HG03521 (cell line): ENCODE measurements around the gene TSEN34.
"Not testable (repeated sequence)": the region's sequence is repeated elsewhere in the genome, so short reads cannot be mapped to it uniquely, and the experiment has no call there.

ENCODE experiments used
- ATAC-seq: cut with Tn5 transposase; IDR thresholded peaks from one replicate; pipeline ENCODE4 v1.9.1; 2021; ENCODE audit warnings: mild to moderate bottlenecking, moderate library complexity; ENCODE audit not compliant: unreplicated experiment

TSEN34 gene

DNA sequence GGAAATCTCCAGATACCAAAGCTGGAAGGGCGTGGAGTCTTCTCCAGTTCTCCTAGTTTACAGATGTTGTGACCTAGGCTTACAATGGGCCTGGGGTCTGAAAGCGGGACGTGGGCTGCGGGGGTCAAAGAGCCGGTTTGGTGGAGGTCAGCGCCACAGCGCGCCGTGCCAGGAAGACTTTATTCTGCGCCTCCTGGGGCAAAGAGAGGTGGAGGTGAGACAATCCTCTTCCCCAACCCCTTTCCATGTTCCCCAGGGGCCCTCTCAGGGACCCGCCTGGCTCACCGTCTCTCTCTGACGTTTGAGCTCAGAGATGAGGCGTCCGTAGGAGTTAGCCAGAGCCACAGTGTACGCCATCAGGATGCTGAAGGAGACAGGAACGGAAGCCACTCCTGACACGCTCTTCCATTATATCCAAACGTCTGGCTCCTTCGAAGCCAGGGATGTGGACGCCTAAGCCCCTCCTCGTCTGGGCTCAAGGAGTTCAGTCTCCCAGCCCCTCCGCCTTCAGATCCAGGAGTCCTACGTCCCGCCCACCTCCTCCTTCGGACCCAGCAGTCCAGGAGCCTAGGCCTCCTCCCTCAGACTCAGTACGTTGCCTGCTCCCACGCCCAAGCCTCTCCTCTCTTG lies 30.8 kb upstream of the TSEN34 start:
- no peak for ATAC-seq

DNA sequence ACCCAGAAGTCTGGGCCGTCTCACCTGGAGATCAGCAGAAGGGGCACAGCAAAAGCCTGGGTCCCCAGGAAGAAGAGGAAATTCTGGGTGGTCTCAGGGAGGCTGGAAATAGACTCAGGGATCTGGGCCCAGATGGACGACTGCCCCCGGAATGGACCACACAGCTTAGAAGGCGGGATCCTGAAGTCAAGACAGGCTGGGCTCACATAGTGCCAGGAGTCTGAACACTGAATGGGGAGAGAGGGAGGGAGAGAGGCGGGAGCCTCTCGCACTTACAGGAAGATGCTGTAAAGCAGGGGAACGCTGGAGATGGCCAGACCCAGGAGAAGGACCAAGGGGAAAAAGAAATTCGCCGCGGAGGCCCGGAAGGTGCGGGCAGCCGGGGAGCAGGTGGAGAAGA lies 30.3 kb upstream of the TSEN34 start:
- no peak for ATAC-seq

DNA sequence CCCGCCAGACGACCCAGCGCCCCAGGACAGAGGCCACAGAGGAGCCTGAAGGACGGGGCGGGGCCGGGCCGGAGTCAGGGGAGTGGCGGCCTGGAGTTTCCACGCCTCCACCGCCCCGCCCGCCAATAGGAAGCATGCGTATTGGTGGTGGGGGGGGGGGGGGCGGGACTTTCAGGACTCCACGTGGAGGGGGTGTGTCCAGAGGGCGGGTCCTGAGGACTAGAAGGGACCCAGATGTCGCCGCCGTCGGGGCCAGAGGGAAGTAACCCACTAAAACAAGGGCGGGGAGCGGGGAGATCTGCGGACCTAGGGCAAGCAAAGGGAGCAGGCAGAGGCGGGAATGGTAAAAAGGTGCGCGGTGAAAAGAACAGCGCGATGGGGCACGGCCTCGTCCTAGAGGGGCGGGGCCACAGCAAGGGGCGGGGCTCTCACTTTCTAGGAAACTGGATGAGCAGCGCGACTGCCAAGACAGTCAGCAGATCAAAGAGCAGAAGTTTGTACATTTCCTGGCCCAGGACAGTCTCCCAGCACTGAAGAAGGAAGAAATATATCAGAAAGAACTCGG lies 28.8 kb upstream of the TSEN34 start:
- ATAC-seq, result no peak

DNA sequence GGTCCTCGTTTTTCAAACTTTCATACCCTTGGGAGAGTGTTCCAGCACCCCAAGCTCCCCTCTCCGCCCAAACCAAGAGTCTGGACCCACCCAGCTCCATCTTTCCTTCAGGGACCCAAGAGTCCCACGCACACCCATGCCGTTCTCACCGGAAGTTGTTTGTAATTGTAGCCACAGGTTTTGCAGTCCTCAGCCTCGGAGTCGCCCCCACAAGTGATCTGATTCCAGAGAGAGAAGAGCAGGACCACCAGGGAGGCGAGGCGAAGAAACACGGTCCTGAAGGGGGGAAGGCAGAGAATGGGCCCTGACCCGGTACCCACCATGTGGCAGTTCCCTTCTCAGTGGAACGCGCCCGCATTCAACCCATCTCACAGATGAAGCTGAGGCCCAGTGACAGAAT lies 28.2 kb upstream of the TSEN34 start:
- no peak for ATAC-seq

DNA sequence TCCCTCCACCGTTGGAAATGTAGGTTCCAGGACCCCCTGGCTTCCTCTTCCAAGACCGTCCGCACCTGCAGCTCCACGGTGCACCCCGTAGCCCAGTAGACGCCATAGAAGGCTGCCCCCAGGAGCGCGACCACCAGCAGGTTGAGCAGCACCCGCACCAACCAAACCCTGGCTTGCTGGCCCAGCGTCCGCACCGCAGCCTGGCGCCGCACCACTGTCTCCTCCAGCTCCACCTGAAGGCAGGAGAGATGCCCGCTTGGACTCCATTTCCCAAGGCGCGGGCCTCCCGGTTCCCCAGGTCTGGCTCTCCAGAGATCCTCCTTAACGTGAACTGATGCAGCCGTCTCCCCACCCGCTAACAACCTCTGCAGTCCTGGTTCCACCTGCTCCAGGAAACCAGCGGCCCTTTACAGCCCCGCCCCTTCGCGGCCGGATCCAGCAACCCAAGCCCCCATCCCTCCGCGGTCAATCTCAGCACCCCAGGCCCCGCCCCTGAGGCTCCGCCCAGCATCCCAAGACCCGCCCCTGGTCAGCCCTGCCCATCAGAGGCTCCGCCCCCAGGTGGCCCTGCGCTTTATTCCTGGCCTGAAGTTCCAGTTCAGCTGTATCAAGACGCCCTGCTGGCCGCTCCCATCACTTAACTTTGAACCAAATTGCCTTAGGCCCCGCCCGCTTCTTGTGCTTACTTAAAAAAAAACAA lies 26.6 kb upstream of the TSEN34 start:
- no peak for ATAC-seq

DNA sequence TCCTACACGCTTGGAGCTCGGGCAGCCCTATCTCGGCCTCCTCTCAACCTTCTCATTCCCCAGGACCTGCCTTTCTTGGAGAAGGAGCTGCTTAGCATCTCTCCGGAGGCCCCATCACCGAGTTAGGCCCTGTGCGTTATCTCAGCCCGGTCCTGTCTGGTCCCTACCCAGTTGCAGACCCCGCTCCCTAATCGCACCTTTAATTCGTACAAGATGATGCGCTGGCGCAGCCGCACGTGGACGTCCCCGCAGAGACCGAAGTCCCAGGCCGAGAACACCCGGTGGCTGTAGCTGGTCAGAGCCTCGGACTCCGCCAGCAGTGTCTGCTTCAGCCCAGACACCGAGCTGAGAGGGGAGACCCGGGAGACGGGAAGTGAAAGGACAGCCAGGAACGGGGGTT lies 25.9 kb upstream of the TSEN34 start:
- ATAC-seq, result no peak

DNA sequence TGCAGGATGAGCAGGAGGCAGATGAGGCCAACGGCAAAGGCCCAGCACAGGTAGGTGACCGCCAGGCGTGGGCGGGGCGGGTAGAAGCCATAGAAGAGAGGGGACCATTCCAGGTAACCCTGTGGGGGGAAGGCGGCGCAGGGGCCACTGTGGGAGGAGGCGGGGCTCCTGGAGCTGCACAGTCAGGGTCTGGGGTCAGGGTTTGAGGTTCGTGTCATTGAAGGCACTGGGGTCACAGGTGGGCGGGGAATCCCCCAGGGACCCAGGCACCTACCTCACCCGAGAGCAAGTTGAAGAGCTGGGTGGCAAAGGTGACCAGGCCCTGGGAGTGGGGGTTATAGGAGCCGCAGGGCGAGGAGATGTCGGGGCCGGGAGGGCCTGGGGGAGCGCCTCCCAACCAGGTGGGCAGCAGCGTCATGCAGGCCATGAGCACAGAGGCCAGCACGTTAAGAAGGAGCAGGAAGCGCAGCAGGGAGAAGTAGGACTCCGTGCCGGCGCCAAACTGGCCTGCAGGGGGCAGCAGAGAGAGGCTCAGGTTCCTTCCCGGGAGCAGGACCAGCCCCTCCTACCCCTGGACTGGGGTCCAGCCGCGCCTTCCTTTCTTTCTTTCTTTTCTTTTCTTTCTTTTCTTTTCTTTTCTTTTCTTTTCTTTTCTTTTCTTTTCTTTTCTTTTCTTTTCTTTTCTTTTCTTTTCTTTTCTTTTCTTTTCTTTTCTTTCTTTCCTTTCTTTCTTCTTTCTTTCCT lies 22.8 kb upstream of the TSEN34 start:
- no peak for ATAC-seq

DNA sequence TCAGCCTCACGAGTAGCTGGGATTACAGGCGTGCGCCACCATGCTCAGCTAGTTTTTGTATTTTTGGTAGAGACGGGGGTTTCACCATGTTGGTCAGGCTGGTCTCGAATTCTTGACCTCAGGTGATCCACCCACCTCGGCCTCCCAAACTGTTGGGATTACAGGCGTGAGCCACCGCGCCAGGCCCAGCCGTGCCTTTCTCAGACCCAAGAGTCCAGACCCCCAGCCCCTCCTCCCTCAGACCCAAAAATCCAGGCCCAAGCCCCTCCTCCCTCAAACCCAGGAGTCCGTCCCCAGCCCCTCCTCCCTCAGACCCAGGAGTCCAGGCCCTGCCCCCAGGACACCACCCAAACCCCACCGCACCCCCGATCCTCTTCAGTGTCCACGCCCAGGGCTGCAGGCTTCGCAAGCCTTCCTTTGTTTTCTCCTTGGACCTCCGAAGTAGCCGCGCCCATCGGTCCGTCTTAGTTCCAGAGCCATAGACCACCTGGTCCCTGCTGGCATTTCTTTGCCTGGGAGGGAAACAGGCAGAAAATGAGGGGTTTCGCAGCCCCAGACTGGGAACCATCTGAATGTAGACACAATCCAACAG lies 21.9 kb upstream of the TSEN34 start:
- no peak for ATAC-seq

DNA sequence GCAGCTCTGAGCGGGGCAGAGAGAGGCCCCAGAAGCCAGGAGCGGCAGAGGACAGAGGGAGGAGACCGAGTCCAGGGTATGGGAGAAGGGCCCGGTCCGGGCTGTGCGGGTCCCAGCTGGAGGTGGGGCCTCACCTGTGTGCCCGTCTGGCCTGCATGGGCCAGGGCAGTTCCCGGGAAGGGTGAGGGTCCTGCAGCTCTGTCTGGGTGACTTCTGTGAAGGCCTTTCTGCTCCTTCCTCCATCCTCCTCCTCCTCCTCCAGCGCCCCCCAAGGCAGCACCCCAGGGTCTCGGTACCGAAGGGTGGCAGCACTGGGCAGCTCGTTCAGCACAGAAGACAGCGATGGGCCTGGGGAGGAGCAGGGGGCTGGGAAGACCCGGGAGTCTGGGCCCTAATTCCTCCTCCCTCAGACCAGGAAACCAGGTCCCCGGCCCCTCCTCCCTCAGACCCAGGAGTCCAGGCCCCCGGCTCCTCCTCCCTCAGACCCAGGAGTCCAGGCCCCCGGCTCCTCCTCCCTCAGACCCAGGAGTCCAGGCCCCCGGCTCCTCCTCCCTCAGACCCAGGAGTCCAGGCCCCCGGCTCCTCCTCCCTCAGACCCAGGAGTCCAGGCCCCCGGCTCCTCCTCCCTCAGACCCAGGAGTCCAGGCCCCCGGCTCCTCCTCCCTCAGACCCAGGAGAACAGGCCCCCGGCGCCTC lies 19.2 kb upstream of the TSEN34 start:
- ATAC-seq, result not testable (repeated sequence)

DNA sequence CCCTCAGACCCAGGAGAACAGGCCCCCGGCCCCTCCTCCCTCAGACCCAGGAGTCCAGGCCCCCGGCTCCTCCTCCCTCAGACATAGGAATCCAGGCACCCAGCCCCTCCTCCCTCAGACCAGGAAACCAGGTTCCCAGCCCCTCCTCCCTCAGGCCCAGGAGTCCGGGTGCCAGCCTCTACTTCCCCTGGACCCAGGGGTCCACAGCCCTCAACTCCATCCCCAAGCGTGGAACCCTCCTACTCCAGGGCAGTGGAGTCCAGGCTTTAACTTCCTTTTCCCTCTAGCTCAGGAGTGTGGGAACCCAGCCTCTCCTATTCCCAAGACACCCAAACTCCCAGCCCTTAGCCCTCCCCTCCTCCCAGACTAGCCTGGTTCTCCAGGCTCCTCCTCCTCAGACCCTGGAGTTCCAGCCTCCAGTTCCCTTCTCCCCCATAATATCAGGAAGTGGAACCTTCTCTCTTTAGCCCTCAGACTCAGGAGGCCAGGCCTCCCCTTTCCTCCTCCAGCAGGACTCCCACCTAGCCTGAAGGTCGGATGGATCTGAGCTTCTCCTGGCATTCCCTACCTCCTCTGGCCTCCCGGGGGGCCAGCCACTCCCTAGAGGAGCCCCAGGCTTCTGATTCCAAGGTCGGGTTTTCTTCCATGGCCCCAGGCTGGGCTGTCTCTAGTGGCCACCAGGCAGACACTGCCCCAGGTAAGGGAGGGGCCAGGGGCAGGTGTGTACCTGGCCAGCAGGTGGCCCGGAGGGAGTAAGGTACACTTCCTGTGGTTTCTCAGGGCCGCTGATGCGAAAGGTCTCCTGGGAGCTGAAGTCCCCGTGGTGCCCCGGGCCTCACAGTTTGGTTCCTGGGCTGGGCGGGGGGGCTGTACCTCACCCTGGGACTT lies 18.4 kb upstream of the TSEN34 start, which contains the start of gene TMC4:
TMC4 (minus strand) TSS at position 690 of the 888 bp plus-strand sequence; CDS start at position 647, 43 bp downstream.
- no peak for ATAC-seq

DNA sequence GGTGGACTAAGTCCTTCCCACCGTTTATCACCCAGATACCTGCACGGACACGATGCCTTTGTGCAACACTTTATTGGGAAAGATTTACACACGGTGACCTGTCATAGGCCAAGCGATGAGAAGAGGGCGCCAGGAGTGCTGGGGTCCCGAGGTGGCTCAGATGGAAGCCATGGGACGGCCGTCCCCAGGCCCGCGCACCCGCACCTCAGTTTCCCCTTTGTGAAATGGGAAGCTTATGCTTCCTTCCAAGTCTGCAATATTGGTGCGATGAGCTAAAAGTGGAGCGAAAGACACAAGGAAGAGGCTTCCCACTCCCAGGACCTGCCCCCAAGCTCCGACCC lies 17.8 kb upstream of the TSEN34 start:
- ATAC-seq, result no peak

DNA sequence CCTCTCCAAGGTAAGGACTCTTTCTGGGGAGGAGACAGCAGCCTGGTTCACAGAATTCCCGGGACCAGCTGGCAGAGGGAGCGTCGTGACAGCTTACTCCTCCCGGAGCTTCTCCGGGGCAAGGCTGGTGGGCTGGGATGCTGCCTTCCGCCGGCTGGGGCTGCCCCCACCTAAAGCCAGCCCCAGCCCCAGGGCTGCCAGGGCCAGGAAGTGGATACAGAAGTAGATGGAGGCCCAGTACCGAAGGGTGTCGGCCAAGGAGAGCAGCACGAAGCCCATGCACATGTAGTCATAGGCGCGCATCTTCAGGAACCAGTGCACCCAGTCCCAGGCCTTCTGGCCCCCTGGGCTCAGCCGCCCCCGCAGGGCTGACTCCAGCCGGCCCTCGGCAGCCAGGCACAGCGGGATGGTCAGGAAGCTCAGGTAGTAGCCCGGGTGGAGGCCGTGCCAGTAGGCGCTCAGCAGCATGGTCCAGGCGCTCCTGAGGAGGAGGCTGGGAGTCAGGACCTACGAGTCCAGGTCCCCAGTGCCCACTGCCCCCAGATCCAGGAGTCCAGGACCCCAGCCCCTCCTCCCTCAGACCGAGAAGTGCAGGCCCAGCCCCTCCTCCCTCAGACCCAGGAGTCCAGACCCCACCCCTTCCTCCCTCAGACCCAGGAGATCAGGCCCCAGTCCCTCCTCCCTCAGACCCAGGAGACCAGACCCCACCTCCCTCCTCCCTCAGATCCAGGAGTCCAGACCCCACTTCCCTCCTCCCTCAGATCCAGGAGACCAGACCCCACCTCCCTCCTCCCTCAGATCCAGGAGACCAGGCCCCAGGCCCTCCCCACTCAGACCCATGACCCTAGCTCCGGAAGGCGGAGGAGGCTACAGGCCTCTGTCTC lies 16.9 kb upstream of the TSEN34 start:
- no peak for ATAC-seq

DNA sequence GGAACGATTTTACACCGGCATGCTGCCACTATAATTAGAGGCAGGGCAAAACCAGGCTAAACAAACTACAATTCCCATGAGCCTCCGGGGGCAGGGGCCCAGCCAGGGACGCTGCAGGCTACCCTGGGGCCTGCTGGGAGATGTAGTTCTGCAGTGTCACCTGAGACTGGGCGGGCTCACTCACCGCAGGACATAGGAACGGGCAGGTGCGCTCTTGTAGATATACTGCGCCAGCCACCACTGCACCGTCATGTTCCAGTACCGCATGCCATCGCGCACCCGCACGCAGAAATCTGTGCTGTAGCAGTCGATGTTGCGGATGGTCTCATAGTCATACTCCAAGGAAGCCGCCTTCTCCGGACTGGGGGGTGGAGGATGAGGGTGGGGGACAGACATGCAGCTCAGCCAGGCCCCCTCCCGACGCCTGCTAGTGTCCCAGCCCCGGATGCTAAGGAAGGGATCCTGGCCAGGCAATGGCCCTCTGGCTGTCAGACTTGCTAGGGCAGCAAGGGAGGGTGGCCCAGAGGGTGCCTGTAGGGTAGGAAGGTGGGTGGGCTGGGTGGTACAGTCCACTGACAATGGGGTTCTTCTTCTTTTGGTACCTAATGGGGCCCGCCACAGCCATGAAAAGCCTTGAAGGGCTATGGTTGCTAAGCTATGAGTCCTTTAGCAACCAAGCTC lies 12.4 kb upstream of the TSEN34 start:
- ATAC-seq, result no peak

DNA sequence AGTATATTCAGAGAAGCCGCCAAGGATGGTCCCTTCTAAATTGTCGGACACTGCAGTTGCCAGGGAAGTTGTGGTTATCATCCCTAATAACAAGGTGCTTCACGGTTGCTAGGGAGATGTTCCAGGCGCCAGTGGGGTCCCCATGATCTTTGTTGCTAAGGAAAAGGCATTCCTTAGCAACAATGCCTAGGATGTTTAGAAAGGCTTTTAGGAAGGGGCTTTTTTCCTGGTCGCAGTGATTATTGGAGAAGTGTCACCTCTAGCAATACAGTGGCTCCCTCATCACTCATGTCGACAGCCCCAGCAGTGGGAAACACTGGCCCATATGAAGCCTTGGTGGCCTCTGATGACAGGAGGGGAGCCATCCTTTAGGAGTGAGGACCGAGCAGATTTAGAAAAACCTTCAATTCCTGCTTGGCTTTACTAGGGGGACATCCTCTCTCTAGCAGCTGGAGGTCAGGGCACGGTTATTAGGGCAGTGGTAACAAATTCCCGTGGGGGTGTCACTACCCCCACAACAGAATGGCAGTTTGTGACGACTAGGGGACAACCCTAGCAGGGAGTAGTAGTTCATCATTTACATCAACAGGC lies 11.8 kb upstream of the TSEN34 start:
- ATAC-seq, result no peak

DNA sequence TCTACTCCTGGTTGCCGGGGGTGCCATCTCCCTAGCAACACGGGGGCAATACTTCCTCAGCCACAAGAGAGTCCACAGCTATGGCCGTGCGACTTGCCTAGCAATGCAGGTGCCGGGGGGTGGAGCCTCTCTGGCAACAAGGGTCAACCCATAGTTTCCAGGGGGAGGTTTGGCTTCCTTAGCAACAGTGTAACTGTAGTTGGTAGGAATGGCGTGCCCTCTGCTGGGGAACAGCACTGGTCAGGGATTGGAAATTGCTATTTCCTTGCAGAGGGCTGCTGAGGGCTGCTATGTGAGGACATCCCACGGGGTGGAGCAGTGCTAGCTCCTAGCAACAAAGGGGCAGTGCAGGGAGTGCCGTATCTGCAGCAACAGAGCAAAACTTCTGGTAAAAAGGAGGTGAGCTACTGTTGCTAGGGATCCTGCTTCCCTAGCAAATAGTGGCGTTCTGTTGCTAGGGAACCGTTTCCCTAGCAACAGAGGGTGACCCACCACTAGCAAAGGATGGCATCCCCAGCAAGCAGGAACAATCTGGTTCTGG lies 11.1 kb upstream of the TSEN34 start:
- no peak for ATAC-seq

DNA sequence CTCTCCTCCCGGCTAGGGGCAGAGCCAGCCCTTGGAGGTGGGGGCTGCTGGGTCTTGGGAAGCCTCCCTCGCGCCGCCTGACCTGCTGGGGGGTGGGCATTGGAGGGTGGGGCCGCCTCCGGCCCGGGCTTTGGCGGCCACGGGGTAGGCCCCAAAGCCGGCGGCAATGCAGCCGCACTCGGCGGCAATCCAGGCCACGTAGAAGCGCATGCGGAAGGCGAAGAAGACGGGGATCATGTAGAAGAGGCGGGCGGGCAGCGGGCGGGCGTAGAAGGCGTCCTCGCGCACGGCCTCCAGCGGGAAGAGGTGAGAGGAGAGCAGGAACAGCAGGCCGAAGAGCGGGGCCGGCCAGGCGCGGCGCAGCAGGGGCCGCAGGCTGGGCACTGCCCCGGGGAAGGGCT lies 10.4 kb upstream of the TSEN34 start:
- ATAC-seq, result no peak

DNA sequence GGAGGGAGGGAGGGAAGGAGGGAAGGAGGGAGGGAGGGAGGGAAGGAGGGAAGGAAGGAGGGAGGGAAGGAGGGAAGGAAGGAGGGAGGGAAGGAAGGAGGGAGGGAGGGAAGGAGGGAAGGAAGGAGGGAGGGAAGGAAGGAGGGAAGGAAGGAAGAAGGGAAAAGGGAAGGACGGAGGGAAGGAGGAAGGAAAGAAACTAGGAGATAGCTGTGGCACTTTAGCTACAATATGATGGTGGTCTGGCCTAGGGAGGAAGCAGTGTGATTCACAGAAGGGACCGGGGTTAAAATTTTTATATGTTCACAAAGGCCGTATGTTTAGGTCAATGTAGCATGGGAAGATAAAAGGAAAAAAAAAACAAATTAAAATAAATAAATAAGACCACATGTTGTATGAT lies 9.2 kb upstream of the TSEN34 start:
- ATAC-seq, result not testable (repeated sequence)

DNA sequence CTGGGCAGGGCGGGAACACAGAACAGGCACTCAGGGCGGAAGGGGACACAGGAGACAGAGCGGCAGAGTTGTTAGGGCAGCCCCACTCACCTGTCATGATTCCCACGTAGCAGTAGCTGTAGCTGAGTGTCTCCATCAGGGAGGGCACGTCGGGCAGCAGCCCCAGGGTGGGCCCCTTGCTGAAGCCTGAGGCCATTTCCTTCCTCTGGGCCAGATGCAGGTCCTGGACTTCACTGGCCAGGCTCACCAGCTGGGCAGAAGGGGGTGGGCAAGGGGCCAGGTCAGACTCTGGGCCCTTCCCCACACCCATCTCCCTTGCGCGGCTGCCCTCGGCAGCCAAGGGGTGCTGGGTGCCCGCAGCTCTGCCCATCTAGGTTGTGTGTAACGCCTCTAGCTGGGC lies 7.7 kb upstream of the TSEN34 start:
- no peak for ATAC-seq
